HG02938 (cell line): ENCODE measurements around the gene TMEM52.

Source experiments
- ATAC-seq: cut with Tn5 transposase; IDR thresholded peaks from one replicate; pipeline ENCODE4 v1.9.1; 2021; ENCODE audit warnings: mild to moderate bottlenecking, moderate library complexity; ENCODE audit not compliant: unreplicated experiment

TMEM52 gene

GRCh38 chr1:1928231-1929101, 9.4 kb upstream of the TMEM52 start:
- ATAC-seq = no peak

GRCh38 chr1:1927751-1928150, 8.7 kb upstream of the TMEM52 start:
- ATAC-seq = no peak

GRCh38 chr1:1926886-1927660, 8.0 kb upstream of the TMEM52 start:
- ATAC-seq = no peak

GRCh38 chr1:1926346-1926811, 7.3 kb upstream of the TMEM52 start:
- no peak for ATAC-seq

GRCh38 chr1:1925437-1926345, 6.6 kb upstream of the TMEM52 start:
- no peak for ATAC-seq

GRCh38 chr1:1924849-1925248, 5.8 kb upstream of the TMEM52 start:
- no peak for ATAC-seq

GRCh38 chr1:1924386-1924785, 5.3 kb upstream of the TMEM52 start:
- no peak for ATAC-seq

GRCh38 chr1:1922956-1923833, 4.1 kb upstream of the TMEM52 start:
- ATAC-seq = no peak

- ATAC-seq = no peak
Observed at GRCh38 chr1:1922702-1922955, 3.5 kb upstream of the TMEM52 start.

- no peak for ATAC-seq
Observed at GRCh38 chr1:1921901-1922701, 3.0 kb upstream of the TMEM52 start.

GRCh38 chr1:1921459-1921862, 2.4 kb upstream of the TMEM52 start:
- no peak for ATAC-seq

- no peak for ATAC-seq
Observed at GRCh38 chr1:1920608-1921458, 1.8 kb upstream of the TMEM52 start.

- ATAC-seq = no peak
Observed at GRCh38 chr1:1920057-1920607, 1.1 kb upstream of the TMEM52 start.

GRCh38 chr1:1919304-1920056, 401 bp upstream of the TMEM52 start:
- peak; percentile 81 for ATAC-seq

- no peak for ATAC-seq
Observed at GRCh38 chr1:1917995-1918900, 831 bp downstream of the TMEM52 start.

GRCh38 chr1:1917304-1917976, 1.6 kb downstream of the TMEM52 start:
- ATAC-seq = no peak
